ENCODE measurements around the gene STX12.
"Not testable (repeated sequence)": the region's sequence is repeated elsewhere in the genome, so short reads cannot be mapped to it uniquely, and the experiment has no call there.

The STX12 gene

DNA sequence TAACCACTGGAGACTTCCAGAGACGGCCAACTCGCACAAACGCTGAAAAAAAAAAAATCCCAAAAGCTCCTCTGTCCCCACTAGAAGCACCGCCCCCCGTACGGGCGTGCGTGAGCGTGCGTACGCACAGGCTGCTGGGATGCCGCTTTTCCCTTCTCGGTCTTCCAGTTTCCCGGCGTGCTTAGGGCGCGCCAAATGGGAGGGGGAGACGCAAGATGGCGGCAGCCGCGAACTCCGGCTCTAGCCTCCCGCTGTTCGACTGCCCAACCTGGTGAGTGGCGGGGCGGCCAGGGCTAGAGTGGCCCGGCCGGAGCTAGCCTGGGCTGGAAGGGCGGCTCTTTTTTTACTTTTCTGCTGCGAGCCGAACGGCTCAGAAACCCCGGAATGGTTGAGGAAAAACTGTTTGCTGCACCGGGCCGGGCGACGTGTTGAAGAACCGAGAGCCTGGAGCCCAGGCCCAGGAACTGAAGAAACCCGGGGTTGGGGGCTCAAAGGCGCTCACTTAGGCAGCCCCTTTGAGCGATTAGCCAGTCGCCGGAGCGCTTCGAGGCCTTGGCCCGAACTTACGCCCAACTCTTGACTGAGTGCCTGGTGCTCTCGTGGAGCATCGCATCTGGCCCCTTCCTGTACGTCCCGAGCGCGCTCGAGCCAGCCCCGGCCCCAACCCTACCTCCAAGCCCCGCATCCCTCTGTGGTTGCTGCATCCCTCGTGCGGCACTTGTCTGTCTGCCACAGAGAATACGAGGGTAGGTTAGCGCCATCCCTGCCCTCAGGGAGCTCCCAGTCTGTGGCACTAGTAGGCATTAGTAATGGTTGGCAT is 57.8 kb downstream of the STX12 start, which contains the start of gene PPP1R8:
PPP1R8 (plus strand) TSS at position 162 of the 820 bp plus-strand sequence; CDS start at position 216, 54 bp downstream.
- DNase-seq (ENCODE audit: low read depth) = peak; percentile 66

DNA sequence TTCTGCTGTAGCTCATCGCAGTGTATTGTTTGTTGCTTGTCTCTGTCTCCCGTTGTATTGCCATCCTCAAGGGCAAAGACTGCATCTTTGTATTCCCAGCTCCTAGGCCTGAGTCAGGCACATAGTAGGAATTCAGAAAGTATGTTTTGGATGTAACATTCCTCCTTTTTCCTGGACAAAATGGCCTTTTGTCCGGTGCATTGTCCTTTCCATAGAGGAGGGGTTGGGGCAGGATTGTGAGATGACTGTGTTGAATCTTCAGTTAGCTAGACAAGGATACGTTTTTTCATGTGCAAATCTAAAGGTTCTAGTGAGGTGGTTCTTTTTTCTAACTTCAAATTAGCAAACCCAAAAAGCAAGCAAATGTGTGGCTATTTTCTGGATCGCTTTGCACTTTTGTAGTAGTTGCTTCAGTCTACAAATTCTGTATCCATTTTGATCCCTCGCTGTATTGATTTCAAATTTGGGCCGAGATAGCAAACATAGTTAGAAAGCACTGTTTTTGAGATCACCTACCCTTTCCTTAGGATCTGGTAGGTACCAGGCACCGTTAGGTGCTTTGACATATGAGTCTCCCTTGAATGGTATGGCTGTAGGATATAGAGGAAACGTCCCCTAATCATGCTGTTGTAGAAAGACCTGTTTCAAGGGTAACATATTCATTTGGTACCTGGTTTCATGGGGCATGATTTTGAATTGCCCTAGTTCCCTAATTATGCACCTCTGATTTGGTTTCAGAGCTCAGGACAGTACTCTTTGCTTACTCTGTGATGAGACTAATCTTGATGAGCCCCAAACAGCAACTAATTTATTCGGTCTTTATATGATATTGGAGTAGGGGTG is 58.8 kb downstream of the STX12 start:
- no peak for DNase-seq (ENCODE audit: low read depth)

DNA sequence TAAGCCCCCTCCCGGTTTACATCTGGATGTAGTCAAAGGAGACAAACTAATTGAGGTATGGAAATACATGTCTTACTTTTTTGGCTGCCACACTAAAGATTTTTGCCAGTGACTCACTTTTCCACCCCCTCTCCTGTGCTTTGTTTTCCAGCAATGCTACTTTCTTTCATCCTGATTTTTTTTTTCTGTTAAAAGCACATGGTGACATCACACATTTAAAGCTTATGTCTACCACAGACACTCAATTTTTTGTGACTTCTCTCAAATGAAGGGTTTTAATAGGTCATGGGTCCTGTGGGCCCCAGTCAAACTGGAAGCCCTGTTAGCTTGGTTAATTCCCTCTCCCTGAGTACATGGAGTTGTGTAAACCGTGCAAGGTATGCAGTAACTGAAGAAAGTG is 59.7 kb downstream of the STX12 start:
- no peak for DNase-seq (ENCODE audit: low read depth)

- no peak for DNase-seq (ENCODE audit: low read depth)
Measured at GRCh38 chr1:27833470-27833869, 60.5 kb downstream of the STX12 start.

DNA sequence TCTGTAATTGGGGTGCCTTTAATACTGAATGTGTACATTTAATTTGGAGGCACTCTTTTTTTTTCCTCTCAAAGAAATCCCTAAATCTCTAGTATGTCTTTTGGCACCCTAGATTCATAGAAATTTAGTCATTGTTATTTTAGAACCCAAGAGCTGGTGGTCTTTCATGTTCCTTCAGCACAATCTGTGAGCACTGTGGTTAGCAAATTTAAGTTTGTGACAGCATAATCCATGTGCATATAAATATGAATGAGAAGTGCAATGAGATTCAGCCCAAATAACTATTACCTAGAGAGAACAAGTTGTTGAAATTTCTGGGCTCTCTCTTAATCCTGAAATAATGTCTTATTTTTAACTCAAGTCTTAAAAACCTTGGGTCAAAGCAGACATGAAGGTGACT is 62.0 kb downstream of the STX12 start:
- DNase-seq (ENCODE audit: low read depth) = no peak

GRCh38 chr1:27835501-27835900 is 62.5 kb downstream of the STX12 start:
- DNase-seq (ENCODE audit: low read depth) = no peak

- no peak for DNase-seq (ENCODE audit: low read depth)
Measured at GRCh38 chr1:27849951-27850350, 76.9 kb downstream of the STX12 start.

DNA sequence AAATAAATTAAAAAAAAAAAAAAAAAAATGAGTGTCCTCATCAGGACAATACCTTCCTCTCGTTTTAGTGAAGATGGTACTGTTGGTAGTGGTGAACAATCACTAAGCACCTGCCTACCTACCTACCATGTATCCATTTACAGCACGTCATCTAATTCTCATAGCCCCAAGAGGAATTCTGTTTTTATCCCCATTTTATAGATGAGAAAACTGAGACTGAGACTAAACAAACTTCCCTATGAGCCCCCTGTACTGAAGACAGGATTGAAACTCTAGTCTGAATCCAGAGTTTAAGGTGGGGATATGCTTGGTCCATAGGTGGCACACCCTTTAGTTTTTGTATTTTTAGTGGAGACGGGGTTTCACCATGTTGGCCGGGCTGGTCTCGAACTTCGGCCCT is 82.1 kb downstream of the STX12 start:
- DNase-seq (ENCODE audit: low read depth) = no peak

GRCh38 chr1:27856561-27857343 is 83.7 kb downstream of the STX12 start:
- DNase-seq (ENCODE audit: low read depth) = no peak

GRCh38 chr1:27857552-27857951 is 84.5 kb downstream of the STX12 start:
- DNase-seq (ENCODE audit: low read depth) = not testable (repeated sequence)

- peak; percentile 66 for DNase-seq (ENCODE audit: low read depth)
Measured at GRCh38 chr1:27858072-27858948, 85.3 kb downstream of the STX12 start.

DNA sequence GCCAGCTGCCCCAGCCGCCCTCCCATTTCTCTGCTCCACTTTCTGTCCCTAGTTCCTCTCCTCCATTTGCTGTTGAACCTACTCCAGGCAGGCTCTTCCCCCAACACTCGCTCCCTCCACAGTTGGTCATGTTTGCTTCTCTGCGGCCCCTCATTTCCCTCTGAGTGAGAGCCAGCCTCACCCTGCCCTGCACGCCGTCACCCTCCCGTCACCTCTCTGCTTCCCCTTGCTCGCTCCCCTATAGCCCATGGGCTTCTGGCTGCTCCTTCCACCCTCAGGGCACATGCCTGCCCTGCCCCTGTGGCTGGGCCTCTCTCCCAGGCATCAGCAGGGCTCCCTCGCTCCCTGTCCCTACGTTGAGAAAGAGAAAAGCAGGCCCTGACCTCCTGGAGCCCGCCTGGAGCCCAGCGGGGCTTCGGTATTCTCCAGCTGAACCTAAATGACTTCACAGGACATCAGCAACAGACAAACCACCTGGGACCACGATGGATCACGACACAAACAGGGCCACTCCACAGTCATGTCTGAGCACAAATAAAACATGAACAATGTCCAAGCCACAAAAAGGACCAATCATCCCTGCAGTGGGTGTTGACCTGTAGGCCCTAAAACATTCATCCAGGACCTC is 86.0 kb downstream of the STX12 start:
- no peak for DNase-seq (ENCODE audit: low read depth)

DNA sequence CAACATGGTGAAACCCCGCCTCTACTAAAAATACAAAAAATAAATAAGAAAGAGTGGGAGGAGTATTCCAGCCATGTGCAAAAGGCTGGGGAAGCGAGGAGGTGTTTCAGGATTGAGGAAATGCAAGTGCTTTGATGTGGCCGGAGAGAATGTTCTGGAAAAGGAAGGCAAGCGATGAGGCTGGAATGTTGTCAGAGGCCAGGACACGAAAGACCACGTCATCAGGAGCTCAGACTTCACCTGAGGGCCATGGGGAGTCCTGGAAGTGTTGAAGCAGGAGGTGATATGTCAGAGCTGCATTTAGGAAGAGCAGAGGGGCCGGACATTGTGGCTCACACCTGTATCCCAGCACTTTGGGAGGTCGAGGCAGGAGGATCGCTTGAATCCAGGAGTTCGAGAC is 88.4 kb downstream of the STX12 start:
- no peak for DNase-seq (ENCODE audit: low read depth)

DNA sequence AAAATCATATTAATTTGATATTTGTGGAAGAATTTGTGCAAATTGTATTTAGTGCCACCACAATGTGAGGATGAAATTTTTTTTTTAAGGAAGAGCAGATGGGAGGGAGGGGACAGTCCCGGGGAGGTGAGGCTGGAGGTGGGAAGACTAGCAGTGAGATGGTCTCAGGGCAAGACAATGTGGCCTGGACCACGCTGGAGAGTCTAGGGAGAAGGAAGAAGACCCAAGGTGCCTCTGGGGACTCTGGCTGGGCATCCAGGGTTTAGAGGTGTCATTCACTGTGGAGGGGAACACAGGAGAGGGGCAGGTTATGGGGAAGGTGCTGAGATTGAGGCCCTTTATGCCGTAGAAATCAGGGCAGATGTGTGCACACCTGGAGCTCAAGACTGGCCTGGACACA is 89.0 kb downstream of the STX12 start:
- DNase-seq (ENCODE audit: low read depth) = no peak

GRCh38 chr1:27862671-27863537 is 89.9 kb downstream of the STX12 start:
- DNase-seq (ENCODE audit: low read depth) = no peak

DNA sequence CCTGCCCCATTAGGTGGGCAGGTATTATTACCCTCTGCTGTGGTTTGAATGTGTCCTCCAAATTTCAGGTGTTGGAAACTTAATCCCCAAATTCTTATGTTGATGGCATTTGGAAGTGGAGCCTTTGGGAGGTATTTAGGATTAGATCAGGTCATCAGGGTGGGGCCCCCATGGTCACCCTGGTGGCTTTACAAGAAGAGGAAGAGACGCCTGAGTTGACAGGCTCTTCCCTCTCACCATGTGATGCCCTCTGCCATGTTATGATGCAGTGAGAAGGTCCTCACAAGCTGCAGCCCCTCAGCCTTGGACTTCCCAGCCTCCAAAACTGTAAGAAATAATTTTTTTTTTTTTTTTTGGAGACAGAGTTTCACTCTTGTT is 90.5 kb downstream of the STX12 start:
- DNase-seq (ENCODE audit: low read depth) = no peak

DNA sequence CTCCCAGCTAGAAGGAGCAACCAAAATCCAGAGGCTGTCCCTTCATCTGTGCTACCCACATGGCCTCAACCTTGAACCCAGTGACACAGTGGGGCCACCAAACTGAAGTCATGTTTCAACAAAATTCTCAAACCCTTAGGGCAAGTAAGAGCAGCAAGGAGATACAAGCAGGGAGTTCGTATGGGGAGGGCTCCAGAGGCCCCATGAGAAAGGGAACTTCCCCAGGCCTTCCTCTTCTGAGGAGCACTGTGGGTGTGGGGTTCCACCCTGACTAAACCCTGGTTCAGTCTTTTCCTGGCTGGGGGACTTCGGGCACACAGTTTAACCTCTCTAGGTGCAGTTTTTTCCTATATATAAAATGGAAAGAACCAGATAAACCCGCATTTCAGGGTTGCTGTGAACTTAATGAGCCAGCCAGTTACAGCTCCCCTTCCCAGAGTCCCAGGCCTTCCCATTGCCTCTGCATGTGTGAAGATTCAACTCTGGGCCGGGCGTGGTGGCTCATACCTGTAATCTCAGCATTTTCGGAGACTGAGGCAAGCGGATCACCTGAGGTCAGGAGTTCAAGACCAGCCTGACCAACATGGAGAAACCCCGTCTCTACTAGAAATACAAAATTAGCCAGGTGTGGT is 91.4 kb downstream of the STX12 start:
- no peak for DNase-seq (ENCODE audit: low read depth)

GRCh38 chr1:27865821-27866220 is 92.8 kb downstream of the STX12 start:
- DNase-seq (ENCODE audit: low read depth) = no peak

GRCh38 chr1:27868556-27868931 is 95.5 kb downstream of the STX12 start:
- no peak for DNase-seq (ENCODE audit: low read depth)
